Measurements from ENCODE around the gene TMEM60. TPM values are rescaled to one million over a fixed set of nuclear protein-coding genes. Genes with fewer than 3 reads are reported as not detected.

TMEM60 gene
- polyA plus RNA-seq, 1 experiment, result 43.1 TPM

DNA sequence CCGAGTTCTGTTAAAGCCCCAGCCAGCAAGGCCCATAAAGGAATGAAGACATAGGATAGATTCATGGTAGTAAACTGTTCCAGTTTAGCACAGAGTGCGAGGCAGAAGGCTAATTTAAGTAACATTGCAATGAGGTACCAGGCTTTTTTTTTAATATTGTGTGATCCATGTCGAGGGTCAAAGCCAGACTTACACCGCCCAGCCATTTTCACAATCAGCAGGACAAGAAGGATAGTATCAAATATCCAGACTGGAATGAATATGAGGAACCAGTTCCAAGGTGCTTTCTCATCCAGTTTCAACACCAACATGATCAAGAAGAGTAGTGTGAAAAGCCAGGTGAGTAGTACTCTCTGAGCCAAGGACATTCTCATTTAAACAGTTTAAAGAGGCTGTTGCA, 4.2 kb downstream of the TMEM60 start:
- CTCF ChIA-PET, result no interaction called here

DNA sequence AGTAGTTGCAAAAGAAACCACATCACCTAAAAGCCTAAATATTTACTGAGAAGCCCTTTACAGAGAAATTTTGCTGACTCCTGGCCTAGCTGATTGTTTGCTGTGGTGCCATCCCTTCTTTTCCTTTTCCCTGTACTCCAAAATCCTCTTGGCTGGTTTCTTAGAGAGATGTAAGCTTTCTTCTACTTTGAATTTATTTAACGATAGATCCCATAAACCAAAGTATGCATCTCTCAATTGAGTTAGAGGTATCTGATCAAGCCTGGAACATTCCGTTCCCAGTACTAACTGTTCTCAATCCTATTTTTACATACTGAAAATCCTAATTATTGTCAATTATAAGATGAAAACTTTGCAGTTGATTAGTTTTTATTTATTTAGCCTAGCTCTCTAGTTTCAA, 6.3 kb downstream of the TMEM60 start:
- no peaks in the 10 kb centered on the region for H3K27me3 ChIP-seq (ENCODE audit: control insufficient read depth, insufficient read depth, low read length)
- no peak overlapping the region for H3K27ac ChIP-seq (ENCODE audit: low read depth, low read length)
- H3K4me3 ChIP-seq (ENCODE audit: low read depth, low read length), result no peak overlapping the region
- no peak for DNase-seq (ENCODE audit: low read depth, low spot score)
- ChIA-PET POLR2A (no interaction called here), CTCF (no interaction called here)
- TF ChIP-seq, protein P1, sequence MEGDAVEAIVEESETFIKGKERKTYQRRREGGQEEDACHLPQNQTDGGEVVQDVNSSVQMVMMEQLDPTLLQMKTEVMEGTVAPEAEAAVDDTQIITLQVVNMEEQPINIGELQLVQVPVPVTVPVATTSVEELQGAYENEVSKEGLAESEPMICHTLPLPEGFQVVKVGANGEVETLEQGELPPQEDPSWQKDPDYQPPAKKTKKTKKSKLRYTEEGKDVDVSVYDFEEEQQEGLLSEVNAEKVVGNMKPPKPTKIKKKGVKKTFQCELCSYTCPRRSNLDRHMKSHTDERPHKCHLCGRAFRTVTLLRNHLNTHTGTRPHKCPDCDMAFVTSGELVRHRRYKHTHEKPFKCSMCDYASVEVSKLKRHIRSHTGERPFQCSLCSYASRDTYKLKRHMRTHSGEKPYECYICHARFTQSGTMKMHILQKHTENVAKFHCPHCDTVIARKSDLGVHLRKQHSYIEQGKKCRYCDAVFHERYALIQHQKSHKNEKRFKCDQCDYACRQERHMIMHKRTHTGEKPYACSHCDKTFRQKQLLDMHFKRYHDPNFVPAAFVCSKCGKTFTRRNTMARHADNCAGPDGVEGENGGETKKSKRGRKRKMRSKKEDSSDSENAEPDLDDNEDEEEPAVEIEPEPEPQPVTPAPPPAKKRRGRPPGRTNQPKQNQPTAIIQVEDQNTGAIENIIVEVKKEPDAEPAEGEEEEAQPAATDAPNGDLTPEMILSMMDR (IDR thresholded peaks at IDR 0.05; ENCODE audit: low read depth, low read length), result no peak
- H3K9me3 ChIP-seq (ENCODE audit: control insufficient read depth, insufficient read depth, low read length), result no peaks in the 10 kb centered on the region

More for the DNA sequence above, 4.2 kb downstream of the TMEM60 start:
- no peaks in the 10 kb centered on the region; the same call in 1 of the 2 replicates for H3K9me3 ChIP-seq (ENCODE audit: control insufficient read depth, insufficient read depth, low read length)
- no peak overlapping the region for H3K4me3 ChIP-seq (ENCODE audit: low read depth, low read length)
- TF ChIP-seq, protein P1 (IDR thresholded peaks at IDR 0.05; ENCODE audit: low read depth, low read length), result no peak
- no peak for DNase-seq (ENCODE audit: low read depth, low spot score)
- H3K27me3 ChIP-seq (ENCODE audit: control insufficient read depth, insufficient read depth, low read length), result no peaks in the 10 kb centered on the region
- POLR2A ChIA-PET, result no interaction called here
- H3K27ac ChIP-seq (ENCODE audit: low read depth, low read length), result no peak overlapping the region

DNA sequence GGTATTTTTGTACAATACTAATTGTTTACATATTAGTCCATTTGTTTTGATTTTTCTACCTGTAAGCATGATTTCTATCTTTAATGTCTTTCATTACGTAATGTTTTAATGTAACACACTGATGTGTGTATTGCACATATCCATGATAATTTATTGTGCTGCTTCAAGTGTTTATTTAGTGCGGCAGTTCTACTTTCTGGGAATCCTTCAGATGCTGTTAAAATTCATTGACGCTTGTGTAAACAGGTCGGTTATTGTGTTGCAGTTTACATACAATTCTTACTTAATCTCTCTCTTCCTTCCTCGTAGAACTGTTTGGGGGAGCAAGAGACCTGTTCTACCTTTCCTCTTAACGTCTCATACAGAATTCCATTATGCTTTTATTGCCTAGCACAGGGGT, 6.9 kb downstream of the TMEM60 start:
- Histone ChIP-seq H3K4me3 (ENCODE audit: low read depth, low read length) (no peak overlapping the region), H3K9me3 (ENCODE audit: control insufficient read depth, insufficient read depth, low read length) (peaks cover under 1% of the 10 kb centered on the region; the same call in 1 of the 2 replicates), H3K27me3 (ENCODE audit: control insufficient read depth, insufficient read depth, low read length) (no peaks in the 10 kb centered on the region), H3K27ac (ENCODE audit: low read depth, low read length) (no peak overlapping the region)
- DNase-seq (ENCODE audit: low read depth, low spot score), result no peak
- ChIA-PET CTCF (no interaction called here), POLR2A (no interaction called here)
- TF ChIP-seq, protein P1 (IDR thresholded peaks at IDR 0.05; ENCODE audit: low read depth, low read length), result no peak

DNA sequence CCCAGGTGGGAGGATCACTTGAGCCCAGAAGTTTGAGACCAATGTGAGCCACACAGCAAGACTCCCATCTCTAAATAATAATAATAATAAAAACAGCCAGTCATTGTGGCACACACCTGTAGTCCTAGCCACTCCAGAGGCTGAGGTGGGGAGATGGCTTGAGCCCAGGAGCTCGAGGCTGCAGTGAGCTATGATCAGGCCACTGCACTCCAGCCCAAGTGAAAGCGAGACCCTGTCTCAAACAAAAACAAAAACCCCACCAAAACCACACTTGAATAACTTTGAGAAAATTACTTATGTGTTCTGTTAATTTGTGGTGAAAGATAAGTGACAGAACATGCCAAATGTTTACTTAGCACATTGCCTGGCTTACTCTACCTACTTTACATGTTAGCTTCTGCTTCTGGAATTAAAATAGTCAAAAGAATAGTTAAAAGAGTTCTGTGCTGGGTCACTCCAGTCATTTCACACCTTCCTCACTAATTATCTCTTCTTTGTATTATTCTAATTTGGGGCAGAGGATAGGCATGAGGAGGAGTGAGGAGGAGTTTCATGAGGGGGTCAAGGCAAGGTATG, 9.8 kb downstream of the TMEM60 start:
- TF ChIP-seq, protein P1 (IDR thresholded peaks at IDR 0.05; ENCODE audit: low read depth, low read length), result no peak
- ChIA-PET CTCF (no interaction called here), POLR2A (no interaction called here)
- DNase-seq (ENCODE audit: low read depth, low spot score), result no peak
- H3K27ac ChIP-seq (ENCODE audit: low read depth, low read length), result no peak overlapping the region
- H3K4me3 ChIP-seq (ENCODE audit: low read depth, low read length), result no peak overlapping the region
- peaks cover 8% of the 10 kb centered on the region; the same call in 1 of the 2 replicates for H3K9me3 ChIP-seq (ENCODE audit: control insufficient read depth, insufficient read depth, low read length)
- H3K27me3 ChIP-seq (ENCODE audit: control insufficient read depth, insufficient read depth, low read length), result no peaks in the 10 kb centered on the region

DNA sequence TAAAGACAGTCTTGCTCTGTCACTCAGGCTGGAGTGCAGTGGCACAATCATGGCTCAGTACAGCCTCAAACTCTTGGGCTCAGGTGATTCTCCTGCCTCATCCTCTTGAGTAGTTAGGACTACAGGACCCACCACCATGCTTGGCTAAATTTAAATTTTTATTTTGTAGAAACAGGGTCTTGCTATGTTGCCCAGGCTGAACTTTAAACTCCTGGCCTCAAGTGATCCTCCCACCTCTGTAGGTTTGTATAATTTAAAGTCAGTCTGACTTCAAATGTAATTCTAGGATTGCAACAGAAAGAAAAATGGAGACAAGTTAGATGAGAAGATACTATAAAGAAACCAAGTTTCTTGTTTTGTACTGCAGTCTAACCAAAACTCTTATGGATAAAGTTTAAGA, 11.5 kb downstream of the TMEM60 start:
- POLR2A ChIA-PET, result no interaction called here
- Histone ChIP-seq H3K27ac (ENCODE audit: low read depth, low read length) (no peak overlapping the region), H3K27me3 (ENCODE audit: control insufficient read depth, insufficient read depth, low read length) (no peaks in the 10 kb centered on the region), H3K4me3 (ENCODE audit: low read depth, low read length) (no peak overlapping the region), H3K9me3 (ENCODE audit: control insufficient read depth, insufficient read depth, low read length) (peaks cover 8% of the 10 kb centered on the region; the same call in 1 of the 2 replicates)
- DNase-seq (ENCODE audit: low read depth, low spot score), result no peak
- TF ChIP-seq, protein P1 (IDR thresholded peaks at IDR 0.05; ENCODE audit: low read depth, low read length), result no peak
- CTCF ChIA-PET, result no interaction called here
